Measurements from ENCODE around the gene FAM240B. TPM values are rescaled to one million over a fixed set of nuclear protein-coding genes. Genes with fewer than 3 reads are reported as not detected.

Gene FAM240B
- total and polyA plus RNA-seq, 2 of the 8 experiments (the other 6 are each of a cell fraction or from before 2014, with no cell fraction given) = not detected

DNA sequence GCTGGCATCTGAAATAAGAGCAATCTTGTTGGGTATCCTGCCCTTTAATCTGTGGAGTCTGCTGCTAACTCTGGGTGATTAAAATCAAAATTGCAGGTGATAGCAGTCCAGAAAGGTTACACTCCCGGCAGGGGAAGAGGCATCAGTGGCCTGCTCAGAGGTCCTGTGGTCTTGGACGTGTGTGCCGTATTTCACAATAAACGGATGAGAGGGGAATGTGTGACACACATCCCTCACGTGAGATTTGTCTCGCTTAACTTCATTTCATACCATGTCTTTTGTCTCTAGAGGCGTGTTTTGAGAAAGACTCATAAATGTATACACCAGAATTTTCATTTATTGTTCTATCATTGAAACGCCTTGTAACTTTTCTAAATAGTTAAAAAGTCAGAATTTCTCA is 36.6 kb downstream of the FAM240B start (continued):
- TF ChIP-seq RBBP5 (IDR thresholded peaks at IDR 0.05; ENCODE audit: borderline replicate concordance, low read depth, low read length) (no peak), MAX (IDR thresholded peaks at IDR 0.05) (no peak), GTF2F1 (IDR thresholded peaks at IDR 0.05; ENCODE audit: borderline replicate concordance, low read depth, low read length) (no peak), E2F6 (IDR thresholded peaks at IDR 0.05) (no peak), EGR1 (IDR thresholded peaks at IDR 0.05; ENCODE audit: borderline replicate concordance, low read depth, low read length) (no peak)

All from H1 (cell line).